GM21528 (cell line): ENCODE data around the gene STX10.

Source experiments
- ATAC-seq: cut with Tn5 transposase; IDR thresholded peaks from one replicate; pipeline ENCODE4 v1.9.1; 2021; ENCODE audit warnings: mild to moderate bottlenecking, moderate library complexity; ENCODE audit not compliant: unreplicated experiment, low FRiP score

STX10 gene

DNA sequence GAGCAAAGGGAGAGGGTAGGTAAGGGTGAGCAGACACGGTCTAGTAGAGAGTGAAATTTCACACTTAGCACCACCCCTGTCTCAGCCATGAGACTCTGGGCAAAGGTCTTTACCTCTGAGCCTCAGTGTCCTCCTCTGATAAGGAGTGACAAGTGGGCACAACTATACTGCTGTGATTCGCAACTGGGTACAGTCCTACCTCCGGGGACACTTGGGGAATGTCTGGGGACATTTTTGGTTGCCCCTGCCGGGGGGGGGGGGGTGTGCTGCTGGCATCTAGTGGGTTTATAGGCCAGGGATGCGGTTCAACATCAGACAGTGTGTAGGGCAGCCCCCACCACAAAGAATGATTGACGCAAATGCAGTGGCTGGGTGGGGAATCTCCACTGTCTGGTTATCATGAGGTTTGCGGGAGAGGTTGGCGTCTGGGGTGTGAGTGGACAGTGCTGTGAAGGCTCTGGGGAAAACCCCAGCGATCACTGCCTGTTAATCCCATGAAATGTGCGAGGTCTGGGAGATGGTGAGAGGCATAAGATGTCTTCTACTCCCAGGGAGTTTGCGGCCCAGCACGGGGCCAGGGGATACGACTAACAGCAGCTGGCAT is 27.8 kb downstream of the STX10 start:
- ATAC-seq, result no peak

DNA sequence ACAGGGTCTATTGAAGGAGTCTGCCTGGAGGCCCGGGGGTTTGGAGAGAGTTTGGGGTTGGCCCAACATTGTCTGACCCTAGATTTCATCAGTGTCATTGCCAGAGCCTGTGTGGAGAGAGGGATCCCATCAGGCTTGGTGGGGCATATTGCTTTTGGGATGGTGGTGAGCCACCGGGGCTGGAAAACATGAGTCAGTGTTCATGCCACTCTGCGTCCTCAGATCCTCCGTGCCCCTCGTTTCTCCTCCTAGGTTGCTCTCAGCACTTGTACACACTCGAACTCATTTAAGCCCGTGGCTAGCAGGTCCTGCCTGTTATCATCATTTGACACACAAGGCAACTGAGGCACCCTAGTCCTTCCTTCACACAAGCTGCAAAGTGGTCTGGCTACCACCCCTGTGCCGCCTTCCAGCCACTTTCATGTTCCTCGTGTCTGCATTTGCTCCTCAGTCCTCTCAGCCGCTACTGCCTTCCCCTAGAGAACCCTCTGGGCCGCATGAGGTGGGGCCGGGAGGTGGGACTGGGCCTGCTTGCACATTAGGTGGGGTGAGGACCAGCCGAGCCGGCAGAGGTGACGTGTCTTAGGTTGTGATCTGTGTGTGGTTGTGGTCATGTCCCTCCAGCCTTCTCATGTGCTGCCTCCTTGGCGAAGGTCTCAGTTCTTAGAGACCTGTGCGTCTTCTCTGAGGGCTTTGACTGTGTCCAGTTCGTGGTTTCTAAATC is 28.5 kb downstream of the STX10 start:
- ATAC-seq, result no peak

DNA sequence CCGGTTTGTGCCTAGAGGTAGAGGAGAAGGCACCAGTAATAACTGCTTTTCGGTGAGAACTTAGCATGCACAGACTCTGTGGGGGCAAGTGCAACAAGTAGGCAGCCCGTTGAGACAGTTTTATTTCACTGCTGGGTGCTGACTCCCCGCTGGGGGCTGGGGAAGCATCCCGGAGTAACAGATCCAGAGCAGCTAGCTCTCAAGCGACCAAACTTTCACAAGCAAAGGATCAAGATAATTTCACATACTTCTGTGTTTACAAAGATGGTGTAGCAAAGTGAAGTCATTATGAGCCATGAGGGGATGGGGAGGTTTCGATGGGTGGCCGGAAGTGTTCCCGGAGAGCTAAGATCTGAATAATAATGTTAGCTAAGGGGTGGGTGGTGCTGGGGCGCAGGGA is 29.4 kb downstream of the STX10 start:
- ATAC-seq, result no peak

DNA sequence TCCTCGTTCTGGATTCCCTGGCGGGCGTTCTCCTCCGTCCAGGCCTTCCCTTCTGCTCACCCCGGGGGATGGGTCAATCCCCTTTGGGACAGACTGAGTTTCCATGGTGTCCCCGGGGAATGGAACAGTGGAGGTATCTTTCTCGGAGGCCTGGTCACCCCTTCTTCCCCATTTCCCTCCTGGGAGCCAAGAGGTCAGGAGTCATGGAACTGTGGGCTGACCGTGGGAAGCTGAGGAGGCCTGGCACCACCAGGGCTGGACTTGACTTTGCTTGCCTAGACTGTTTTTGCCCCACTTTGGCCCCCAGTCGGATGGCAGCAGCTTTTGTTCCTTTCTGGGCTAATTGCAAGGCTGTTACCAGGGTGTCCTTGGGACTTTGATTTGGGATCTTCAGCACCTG is 30.1 kb downstream of the STX10 start:
- no peak for ATAC-seq

DNA sequence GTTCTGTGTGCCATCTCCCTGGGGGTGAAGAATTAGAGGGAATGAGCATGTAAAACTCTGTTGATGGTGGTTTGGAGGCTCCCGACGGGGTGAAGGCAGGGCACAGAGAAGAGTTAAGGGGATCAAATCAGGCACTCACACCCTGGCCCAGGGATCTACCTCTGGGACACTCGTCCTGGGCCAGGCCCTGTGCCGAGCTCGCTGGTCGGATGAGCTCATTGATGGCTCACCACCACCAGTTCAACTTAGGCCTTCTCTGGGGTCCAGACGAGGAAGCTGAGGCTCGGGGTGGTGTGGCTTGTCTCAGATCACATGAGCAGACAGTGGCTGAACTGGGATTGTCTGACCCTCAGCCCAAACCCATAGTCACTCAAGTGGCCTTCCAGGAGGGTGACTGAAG is 30.5 kb downstream of the STX10 start:
- no peak for ATAC-seq

DNA sequence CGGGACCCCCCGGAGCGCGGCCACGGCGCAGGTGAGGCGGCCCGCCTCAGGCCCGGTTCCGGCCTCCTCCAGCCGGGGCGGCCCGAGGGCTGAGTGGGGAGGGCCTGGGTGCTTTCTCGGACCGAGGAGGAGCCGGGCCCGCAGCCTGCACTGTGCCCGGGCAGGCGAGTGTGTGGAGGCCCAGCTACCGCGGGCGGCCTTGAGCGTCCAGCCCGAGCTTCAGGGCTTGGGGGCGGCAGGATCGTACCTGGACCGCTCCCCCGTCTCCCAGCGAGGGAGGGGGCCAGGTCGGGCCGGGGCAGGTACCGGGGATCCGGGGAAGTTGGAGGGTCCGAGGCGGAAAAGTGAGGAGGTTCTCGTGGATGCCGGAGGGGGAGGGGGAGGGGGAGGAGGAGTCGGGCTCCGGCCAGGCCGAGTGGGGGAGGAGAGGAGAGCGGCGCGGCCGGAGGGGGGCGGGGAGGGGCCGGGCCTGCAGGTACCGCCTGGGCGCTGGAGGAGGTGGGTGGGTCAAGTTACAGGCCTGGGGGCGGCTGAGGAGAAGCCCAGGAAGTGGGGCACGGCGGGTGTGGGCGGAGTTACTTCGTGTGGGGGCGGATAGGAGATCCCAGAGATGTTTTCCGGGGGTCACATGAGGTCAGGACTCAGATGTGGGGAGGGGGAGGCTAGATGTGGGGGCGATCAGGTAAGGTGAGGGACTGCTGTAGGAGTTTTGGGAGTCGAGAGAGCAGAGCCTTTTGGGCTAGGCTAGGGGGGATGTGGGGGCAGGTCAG is 31.6 kb downstream of the STX10 start:
- ATAC-seq, result no peak

DNA sequence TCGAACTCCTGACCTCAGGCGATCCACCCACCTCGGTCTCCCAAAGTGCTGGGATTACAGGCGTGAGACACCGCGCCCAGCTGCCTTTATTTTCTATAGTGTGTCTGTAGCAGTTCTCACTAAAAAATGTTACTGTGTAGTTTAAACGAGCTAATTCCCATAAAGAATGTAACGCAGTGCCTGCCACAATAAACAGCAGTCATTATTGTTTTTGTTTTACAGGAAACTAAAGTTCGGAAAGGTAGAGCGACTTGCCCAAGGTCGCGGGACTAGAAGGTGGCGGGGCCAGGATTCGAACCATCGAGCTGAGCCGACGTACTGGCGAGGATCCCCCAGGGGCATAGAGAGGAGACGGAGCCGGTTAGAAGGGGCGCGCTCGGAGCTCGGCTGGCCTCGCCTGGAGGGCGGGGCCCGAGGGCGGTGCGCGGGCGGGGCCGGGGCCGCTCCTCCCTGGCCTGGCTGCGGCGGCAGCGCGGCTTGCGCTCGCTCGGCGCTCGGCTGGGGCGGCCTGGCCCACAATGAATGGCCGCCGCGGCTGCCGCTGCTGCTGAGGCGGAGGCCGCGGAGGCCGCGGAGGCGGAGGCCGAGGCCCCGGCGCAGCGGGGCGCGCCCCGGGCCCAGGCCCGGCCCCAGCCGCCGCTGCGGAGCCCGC is 32.3 kb downstream of the STX10 start, which contains the start of gene NACC1:
NACC1 (plus strand) TSS at position 493 of the 652 bp plus-strand sequence. CDS start 16,944 bp downstream, outside the sequence.
- ATAC-seq, result peak; percentile 50

DNA sequence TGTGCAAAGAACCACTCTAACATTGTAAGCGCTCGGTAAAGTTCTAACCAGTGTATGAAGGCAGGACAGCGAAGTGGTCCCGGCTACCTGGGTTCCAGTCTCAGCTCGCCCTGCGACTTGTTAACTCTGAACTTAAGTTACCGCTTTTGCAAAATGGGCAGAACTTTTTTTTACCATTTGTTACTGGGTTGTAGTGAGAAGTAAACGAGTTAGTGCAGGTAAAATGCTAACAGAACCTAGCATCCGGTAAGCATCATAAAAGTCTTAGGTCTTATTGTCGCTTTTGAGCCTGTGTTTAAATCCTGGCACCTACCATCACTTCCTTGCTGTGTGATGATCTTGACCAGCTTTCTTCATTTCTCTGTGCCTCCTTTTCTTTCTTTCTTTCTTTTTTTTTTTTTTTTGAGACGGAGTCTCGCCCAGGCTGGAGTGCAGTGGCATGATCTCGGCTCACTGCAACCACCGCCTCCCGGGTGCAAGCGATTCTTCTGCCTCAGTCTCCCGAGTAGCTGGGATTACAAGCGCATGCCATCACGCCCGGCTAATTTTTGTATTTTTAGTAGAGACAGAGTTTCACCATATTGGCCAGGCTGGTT is 32.9 kb downstream of the STX10 start:
- ATAC-seq, result peak; percentile 1

DNA sequence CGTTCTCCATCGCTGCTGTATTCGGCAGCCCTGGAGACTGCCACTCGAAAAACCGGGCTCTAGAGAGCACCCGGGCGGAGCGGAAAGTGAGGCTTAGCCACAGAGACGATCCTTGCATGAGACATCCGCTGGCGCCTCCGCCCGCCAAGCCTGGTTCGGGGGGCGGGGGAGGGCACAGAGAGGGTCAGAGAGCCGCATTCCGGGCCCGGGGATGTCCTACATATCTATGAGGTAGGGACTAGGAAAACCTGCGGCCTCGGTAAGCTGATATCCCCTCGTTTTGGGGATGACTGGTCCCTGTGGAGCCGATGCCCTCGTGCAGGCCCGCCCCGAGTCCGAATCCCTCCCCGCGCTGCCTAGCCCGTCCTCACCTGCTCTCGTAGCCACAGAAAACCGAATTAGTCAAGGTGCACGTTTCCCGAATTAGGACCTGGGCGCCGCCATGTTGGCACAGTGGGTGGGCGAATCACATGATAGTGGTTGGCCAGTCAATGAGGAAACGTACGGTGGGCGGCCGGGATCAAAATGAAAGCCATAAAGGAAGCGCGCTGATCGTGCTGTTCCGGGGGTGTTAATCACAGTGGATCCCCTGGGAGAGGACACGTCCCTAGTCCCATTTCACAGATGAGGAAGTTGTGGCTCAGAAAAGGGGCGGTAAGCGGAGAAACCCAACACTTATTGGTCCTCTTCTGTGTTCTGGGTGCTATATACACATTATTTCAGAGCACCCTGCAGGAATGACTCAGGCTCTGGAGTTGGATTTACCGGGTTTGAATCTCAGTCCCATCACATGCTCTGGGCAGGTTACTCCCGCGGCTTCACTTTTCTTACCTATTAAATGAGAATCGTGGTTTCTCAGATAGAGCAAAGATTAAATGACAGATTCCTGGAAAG is 33.6 kb downstream of the STX10 start, which contains the start of gene TRMT1:
TRMT1 (minus strand) TSS at position 459 of the 894 bp plus-strand sequence; CDS start at position 118, 341 bp downstream.
- ATAC-seq, result peak; percentile 49

DNA sequence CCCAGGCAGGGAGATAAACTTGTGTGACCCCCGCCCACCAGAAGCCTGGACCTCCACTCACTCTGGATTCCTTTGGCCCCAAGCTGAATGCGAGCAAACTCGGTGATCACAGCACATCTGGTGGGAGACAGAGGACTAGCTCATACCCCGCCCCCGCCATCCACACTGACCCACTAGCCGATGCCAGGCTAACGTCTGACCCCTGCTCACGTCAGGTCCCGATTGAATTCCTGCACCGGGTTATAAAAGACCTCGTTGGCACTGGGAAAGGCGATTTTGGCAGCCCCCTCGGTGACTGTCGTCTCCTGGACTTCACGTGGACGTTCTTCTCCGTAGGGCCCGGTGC is 34.3 kb downstream of the STX10 start:
- no peak for ATAC-seq

DNA sequence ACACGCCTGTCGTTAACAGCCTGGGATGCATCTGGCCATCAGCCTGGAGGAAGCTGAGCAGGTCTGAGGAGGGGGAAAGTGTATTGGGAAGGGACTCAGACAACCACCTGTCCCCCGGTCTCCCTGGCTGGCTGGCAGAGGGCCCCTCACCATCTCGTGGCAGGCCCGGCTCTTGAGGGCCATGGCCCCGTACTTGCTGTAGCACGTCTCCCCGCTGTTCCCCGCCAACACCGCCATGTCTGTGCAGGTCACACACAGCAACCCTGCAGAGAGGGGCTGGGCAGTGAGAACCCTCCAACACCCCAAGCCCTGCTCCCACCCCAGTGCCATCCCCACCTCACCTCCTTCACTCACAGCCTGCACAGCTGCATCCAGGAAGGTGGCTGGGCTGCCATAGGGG is 37.6 kb downstream of the STX10 start:
- no peak for ATAC-seq

DNA sequence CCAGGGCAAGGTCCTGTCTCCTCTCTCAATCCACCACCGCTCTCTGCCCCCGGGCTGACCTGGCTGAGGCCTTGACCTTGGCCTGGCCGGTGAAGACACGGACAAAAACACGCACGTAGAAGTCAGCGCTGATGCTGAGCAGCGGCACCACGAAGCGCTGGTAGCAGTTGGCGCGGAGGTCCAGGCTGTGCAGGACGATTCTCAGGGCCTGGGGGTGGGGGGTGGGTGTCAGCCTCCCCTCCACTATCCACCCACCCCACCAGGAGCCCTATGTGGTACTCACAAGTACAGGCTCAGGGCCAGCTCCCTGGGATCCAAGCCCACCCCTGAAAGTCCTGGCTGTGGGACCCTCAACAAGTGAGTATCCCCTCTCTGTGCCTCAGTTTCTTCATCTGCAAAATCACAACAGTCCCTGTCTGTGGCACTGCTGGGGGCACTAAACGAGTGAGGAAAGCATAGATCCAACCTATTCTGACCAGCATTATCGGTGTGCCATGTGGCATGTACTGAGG is 40.0 kb downstream of the STX10 start:
- ATAC-seq, result no peak

DNA sequence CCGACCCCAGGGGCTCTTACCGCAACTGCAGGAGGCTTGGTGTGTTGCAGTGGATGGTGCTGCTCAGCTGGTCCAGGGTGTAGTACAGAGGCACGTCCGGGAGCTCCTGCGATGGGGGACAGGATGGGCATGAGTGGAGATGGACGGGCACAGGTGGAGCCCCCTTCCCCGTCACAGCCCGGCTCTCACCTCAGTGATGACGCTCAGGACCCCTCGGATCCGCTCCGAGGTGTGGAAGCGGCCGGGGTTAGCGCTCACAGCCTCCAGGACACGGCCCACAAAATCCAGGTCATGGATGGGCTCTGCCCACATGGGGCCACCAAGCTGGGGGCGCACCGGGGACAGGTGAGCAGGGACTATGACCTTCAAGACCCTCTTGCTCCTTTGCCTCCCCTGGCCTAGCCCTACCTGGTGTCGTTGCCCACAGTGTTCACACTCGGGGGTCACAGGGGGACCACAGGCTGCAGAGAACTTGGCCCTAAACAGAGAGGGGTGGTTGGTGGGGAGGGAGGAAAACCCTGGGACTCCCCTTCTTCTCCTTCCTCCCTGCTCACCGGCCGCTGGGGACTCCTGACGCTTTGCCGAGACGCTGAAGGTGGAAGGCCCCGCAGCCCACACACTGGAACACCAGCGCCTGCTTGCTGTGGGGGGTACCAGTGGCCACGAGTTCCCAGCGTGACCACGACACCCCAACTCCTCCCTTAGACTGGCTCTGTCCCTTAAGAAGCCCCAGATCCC is 40.6 kb downstream of the STX10 start:
- no peak for ATAC-seq

DNA sequence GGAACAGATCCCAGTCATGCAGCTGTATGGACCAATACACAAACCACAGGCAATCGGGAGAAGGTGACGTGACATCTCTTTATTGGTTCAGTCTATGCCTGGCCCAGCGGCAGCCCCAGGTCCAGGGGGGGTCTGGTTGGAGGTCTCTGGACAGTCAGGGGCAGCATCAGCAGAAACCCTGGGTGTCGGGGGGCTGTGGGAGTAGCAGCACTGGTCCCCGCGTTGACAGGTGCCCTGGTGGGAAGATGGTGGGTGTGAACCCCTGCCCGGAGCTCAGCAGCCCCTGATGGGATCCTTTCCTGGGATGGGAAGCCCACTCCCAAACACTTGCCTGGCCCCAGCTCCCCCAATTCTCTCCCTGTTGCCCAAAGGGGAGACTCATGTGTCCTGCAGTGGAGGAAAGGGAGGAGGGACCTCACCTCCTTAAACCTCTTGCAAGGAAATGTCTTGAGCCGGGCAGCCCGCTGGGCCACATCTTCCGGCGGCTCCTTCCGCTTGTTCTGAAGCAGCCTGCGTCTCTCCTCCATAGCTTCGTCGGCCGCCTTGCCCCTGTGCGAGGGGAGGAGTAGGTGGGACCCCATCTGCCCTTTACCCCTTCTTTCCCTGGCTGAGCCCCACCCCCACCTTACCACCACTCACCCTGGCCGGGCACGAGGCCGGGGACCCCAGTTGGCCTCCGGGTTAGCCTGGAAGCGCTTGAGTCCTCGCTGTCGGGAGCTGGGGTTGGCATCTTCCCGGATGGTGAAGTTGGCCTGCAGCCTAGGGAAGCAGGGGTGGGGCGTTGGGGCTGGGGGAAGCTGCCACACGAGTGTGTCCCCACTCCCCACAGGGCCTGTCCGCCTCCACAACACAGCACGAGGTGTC is 45.1 kb downstream of the STX10 start:
- no peak for ATAC-seq

DNA sequence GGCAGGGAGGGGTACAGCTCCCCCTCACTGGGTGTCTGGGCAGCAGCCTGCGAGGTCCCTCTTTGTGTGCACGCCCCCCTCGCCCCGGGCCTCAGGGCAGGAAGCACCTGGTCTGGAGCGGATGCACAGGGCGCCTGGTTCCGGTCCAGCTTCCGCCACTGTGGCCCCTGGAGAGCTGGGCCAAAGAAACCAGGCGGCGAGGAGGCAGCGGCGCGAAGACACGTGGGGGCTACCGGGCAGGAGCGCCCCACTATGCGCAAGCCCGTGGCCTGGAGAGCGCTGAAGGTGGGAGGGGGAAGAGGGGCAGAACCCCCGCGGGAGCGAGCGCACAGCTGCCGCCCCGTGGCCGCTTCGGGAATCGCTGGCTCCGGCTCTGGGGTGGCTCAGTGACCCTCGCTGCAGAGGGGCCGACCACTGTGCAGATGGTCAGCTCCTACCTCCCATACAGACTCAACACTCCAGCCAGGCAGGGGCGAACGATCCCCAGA is 45.8 kb downstream of the STX10 start:
- ATAC-seq, result no peak

DNA sequence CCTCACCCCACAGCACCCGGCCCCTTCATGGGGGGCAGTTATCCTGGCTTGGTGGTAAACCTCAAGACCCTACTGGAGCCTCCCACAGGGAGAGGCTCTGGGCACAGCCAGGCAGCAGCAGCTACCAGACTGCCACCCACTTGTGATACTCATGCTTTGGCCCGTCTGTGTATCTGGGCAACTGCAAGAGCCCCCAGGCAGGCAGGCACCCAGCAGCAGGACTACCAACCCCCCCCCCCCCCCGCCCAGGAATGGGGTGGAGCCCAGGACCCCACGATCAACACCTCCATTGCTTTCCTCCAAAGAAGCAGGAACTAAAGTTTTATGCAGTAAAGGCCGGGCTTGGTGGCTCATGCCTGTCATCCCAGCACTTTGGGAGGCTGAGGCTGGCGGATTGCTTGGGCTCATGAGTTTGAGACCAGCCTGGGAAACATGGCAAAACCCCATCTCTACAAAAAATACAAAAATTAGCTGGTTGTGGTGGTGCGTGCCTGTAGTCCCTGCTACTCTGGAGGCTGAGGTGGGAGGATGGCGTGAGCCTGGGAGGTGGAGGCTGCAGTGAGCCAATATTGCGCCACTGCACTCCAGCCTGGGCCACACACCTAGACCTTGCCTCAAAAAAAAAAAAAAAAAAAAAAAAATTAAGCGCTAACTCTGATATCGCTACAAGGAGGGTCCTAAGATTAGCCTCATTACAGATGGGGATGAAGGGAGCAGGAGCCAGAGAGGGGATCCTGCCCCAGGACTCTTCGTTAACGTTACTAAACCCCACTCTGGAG is 46.4 kb downstream of the STX10 start:
- ATAC-seq, result no peak
